ENCODE measurements around the gene SYT4. TPM values are rescaled to one million over a fixed set of nuclear protein-coding genes. Genes with fewer than 3 reads are reported as not detected.

The SYT4 gene, protein sequence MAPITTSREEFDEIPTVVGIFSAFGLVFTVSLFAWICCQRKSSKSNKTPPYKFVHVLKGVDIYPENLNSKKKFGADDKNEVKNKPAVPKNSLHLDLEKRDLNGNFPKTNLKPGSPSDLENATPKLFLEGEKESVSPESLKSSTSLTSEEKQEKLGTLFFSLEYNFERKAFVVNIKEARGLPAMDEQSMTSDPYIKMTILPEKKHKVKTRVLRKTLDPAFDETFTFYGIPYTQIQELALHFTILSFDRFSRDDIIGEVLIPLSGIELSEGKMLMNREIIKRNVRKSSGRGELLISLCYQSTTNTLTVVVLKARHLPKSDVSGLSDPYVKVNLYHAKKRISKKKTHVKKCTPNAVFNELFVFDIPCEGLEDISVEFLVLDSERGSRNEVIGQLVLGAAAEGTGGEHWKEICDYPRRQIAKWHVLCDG
- not detected in 2 replicates for total RNA-seq (2012; rRNA removed)
- not detected in 2 replicates for polyA plus RNA-seq (2012; rRNA removed)
- not detected in 2 replicates for polyA plus RNA-seq (2012; cell fraction: cytosol; rRNA removed)
- not detected in 2 replicates for polyA plus RNA-seq (2012; cell fraction: nucleus; rRNA removed; ENCODE audit: low replicate concordance)
- not detected for Bru-seq, nascent RNA
- not detected for BruChase-seq, experiment 1, labeled RNA remaining after a 6-hour chase
- not detected for BruChase-seq, experiment 2, labeled RNA remaining after a 2-hour chase
- long read RNA-seq: 0 reads

DNA sequence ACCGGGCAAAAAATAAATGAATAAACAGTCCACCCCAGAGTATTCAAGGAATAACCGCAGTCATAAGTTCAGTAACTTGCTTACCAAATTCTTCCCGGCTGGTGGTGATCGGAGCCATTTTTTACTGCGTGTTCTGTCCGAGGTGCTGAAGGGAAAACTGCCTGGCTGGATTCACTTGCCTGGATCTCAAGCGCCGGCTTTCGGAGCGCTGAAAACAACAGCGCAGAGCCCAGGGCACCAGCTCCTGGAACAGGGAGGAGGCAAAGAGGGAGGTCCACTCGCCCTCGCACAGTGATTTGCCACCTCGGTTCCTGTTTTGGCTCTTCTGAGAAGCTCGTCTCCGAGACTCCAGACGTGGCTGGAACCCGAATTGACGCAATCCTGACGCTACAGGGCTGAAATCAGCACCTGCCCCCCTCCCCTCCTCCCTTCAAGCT, at the start of gene SYT4:
Gene SYT4 (minus strand): TSS at position 327 of the 437 bp plus-strand sequence. CDS start 209 bp downstream, at position 118.
- Histone ChIP-seq H3K4me3 (ENCODE audit: insufficient read depth, low read depth, low read length) (no peak within 1 kb of the TSS), H3K36me3 (ENCODE audit: control insufficient read depth, insufficient read depth, low read length) (no peaks in the 10 kb centered on the region), H3K56ac (ENCODE audit: extremely low read depth, insufficient read depth, low read length) (no peak within 1 kb of the TSS), H3K9me3 (ENCODE audit: control insufficient read depth, insufficient read depth, low read length) (no peaks in the 10 kb centered on the region), H3K18ac (ENCODE audit: low read depth, low read length) (no peak within 1 kb of the TSS), H4K5ac (ENCODE audit: low read depth, low read length) (no peak within 1 kb of the TSS), H3K4ac (ENCODE audit: low read depth, low read length) (no peak within 1 kb of the TSS), H4K20me1 (ENCODE audit: insufficient read depth, low read length) (no peaks in the 10 kb centered on the region), H3K9ac (ENCODE audit: low read depth, low read length) (no peak within 1 kb of the TSS), H3K4me1 (ENCODE audit: control insufficient read depth, insufficient read depth, low read length) (no peaks in the 10 kb centered on the region), H2AK9ac (replicated peaks; ENCODE audit: low read depth, low read length, poor library complexity) (no peak within 1 kb of the TSS), H2BK5ac (ENCODE audit: low read depth, low read length, poor library complexity, severe bottlenecking) (no peak within 1 kb of the TSS), H4K8ac (ENCODE audit: low read depth in 2 of 2, low read length in 2 of 2) (no peak within 1 kb of the TSS), H2AK5ac (ENCODE audit: low read depth, low read length) (no peak within 1 kb of the TSS), H2BK120ac (ENCODE audit: low read depth, low read length) (no peak within 1 kb of the TSS), H3K79me1 (ENCODE audit: low read depth in 1 of 2, low read length in 2 of 2) (no peaks in the 10 kb centered on the region), H4K91ac (ENCODE audit: insufficient read depth, low read depth, low read length) (no peak within 1 kb of the TSS), H2AFZ (replicated peaks; ENCODE audit: low read length, poor library complexity) (no peak within 1 kb of the TSS), H3K23ac (ENCODE audit: low read depth, low read length) (no peak within 1 kb of the TSS), H2BK20ac (ENCODE audit: low read depth, low read length) (no peak within 1 kb of the TSS), H3K4me2 (ENCODE audit: low read depth, low read length) (no peak within 1 kb of the TSS), H3K27me3 (ENCODE audit: control insufficient read depth, insufficient read depth, low read length) (no peaks in the 10 kb centered on the region), H3K14ac (replicated peaks; ENCODE audit: low read depth, low read length) (no peak within 1 kb of the TSS), H3K9me1 (ENCODE audit: insufficient read depth, low read length) (no peaks in the 10 kb centered on the region), H3K27ac (ENCODE audit: insufficient read depth, low read length) (no peak within 1 kb of the TSS), H2BK15ac (ENCODE audit: low read depth, low read length) (no peak within 1 kb of the TSS)
- ChIA-PET CTCF (no interaction called here), POLR2A (ENCODE audit: unreplicated experiment) (no interaction called here)
- DNase-seq: peak; percentile 7
- WGBS, 2 experiments (ENCODE audit: extremely low coverage in 2 of 2, insufficient read length in 1 of 2): 0% methylated on average over 1 of the region's 20 CpGs; no CpG with 5 or more reads in 1 of the 2 experiments
- no TSS peak for BruUV-seq (replicated peaks)
- dilution Hi-C loops (cut with HindIII; ENCODE audit: low sequenced_read_pairs, unreplicated experiment) (no loop called here), intact Hi-C loops (cut with micrococcal nuclease) (no loop called here), in situ Hi-C loops (cut with MboI; ENCODE audit: low sequenced_read_pairs) (loop anchor here (10.0 to 25.0 kb wide), 2 partner anchors 90 to 1162 kb away; no protein-coding TSS in a partner anchor)
- peak; percentile 54; the same call in 1 of the 2 replicates for ATAC-seq (ENCODE audit: low read depth)
- TF ChIP-seq RFX5 (IDR thresholded peaks at IDR 0.05; ENCODE audit: low read depth, low read length) (no peak), BHLHE40 (IDR thresholded peaks at IDR 0.05; ENCODE audit: low read depth, low read length) (no peak), MAFK (IDR thresholded peaks at IDR 0.05; ENCODE audit: low read depth, low read length) (no peak), NFE2L2 (IDR thresholded peaks at IDR 0.05; ENCODE audit: low read depth, low read length) (no peak), CEBPB (IDR thresholded peaks at IDR 0.05; ENCODE audit: low read depth, low read length) (no peak), RAD21 (IDR thresholded peaks at IDR 0.05; ENCODE audit: low read length) (no peak), SMC3 (IDR thresholded peaks at IDR 0.05; ENCODE audit: low read depth, low read length) (no peak), POLR2A (IDR thresholded peaks at IDR 0.05; ENCODE audit: low read depth, low read length) (no peak), MXI1 (IDR thresholded peaks at IDR 0.05; ENCODE audit: borderline replicate concordance, low read depth, low read length) (no peak), RCOR1 (IDR thresholded peaks at IDR 0.05; ENCODE audit: insufficient replicate concordance, low read length) (no peak), CHD1 (IDR thresholded peaks at IDR 0.05; ENCODE audit: low read depth, low read length) (no peak)
- TF ChIP-seq, protein P1, sequence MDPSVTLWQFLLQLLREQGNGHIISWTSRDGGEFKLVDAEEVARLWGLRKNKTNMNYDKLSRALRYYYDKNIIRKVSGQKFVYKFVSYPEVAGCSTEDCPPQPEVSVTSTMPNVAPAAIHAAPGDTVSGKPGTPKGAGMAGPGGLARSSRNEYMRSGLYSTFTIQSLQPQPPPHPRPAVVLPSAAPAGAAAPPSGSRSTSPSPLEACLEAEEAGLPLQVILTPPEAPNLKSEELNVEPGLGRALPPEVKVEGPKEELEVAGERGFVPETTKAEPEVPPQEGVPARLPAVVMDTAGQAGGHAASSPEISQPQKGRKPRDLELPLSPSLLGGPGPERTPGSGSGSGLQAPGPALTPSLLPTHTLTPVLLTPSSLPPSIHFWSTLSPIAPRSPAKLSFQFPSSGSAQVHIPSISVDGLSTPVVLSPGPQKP (IDR thresholded peaks at IDR 0.05; ENCODE audit: borderline replicate concordance, low read depth, low read length): no peak
- TF ChIP-seq, protein P2, sequence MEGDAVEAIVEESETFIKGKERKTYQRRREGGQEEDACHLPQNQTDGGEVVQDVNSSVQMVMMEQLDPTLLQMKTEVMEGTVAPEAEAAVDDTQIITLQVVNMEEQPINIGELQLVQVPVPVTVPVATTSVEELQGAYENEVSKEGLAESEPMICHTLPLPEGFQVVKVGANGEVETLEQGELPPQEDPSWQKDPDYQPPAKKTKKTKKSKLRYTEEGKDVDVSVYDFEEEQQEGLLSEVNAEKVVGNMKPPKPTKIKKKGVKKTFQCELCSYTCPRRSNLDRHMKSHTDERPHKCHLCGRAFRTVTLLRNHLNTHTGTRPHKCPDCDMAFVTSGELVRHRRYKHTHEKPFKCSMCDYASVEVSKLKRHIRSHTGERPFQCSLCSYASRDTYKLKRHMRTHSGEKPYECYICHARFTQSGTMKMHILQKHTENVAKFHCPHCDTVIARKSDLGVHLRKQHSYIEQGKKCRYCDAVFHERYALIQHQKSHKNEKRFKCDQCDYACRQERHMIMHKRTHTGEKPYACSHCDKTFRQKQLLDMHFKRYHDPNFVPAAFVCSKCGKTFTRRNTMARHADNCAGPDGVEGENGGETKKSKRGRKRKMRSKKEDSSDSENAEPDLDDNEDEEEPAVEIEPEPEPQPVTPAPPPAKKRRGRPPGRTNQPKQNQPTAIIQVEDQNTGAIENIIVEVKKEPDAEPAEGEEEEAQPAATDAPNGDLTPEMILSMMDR (conservative IDR thresholded peaks at IDR 0.05; ENCODE audit: low read depth, low read length): no peak
- TF ChIP-seq, protein P3, sequence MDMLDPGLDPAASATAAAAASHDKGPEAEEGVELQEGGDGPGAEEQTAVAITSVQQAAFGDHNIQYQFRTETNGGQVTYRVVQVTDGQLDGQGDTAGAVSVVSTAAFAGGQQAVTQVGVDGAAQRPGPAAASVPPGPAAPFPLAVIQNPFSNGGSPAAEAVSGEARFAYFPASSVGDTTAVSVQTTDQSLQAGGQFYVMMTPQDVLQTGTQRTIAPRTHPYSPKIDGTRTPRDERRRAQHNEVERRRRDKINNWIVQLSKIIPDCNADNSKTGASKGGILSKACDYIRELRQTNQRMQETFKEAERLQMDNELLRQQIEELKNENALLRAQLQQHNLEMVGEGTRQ (IDR thresholded peaks at IDR 0.05; ENCODE audit: low read depth, low read length): no peak
